Measurements from ENCODE around the gene WDR35.
"Not testable (repeated sequence)": the region's sequence is repeated elsewhere in the genome, so short reads cannot be mapped to it uniquely, and the experiment has no call there.

The WDR35 gene

DNA sequence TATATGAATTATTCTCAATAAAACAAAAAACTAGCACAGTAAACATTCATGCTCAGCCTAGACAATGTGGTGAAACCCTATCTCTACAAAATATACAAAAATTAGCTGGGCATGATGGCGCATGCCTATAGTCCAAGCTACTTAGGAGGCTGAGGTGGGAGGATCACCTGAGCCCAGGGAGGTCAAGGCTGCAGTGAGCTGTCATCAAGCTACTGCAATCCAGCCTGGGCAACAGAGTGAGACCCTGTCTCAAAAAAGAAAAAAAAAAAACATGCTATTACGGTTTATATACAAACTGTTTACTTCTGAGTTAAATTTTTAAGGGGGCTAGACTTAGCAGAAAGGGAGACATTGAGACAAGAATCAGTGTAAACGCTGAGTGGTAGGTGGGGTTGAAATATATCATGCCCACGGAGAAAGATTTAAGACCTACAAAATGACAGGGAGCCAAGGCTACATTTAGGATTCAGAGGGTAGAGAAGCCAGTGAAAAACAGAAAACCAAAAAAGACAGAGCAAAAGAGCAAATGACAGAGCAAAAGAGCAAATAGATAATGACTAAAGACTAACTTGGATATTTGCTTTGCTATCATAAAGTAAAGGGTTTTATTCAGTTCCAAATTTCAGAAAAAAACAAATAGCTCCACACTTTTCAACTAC lies 95.6 kb downstream of the WDR35 start:
- DNase-seq (ENCODE audit: low read depth in 2 of 2): no peak

- no peak for DNase-seq (ENCODE audit: low read depth in 2 of 2)
These were observed 96.3 kb downstream of the WDR35 start for GRCh38 chr2:19893520-19894133.

- not testable (repeated sequence) for DNase-seq (ENCODE audit: low read depth in 2 of 2)
These were observed 97.9 kb downstream of the WDR35 start for GRCh38 chr2:19891971-19892370.

DNA sequence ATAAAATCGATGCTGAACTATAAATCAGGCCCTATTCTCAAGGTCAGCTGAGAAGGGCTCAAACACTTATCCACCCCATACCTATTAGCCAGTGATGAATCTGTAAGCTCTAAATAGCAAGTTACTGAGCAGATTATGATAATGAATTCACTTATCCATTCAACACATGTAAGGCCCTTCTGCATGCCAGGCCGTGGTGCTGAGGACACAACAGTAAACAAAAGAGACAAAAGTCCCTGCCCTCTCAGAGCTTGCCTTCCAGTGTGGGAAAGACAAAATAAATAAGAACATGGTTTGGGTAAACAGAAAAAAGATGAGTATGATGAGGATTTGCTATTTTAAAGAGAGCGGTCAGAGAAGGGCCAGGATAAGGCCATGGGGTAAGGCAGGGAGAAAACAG lies 99.8 kb downstream of the WDR35 start:
- no peak for DNase-seq (ENCODE audit: low read depth in 2 of 2)

DNA sequence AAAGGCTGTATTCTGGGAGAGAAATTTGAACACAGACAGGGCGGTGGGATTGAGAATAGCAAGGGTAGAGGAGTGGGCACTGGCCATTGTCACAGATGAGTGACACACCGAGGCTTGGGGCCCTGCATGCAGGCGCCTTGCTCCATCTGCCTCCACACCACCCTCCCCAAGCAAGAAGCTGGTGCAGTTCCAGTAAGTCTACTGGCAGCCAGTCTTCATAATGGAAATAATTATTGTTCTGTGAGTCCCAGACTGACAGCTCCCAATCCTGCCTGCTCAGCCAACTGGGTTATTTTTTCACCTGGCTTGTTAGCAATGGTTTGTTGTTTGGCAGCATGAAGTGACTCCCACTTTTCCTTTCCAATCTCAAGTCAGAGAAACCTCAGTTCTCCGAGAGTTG lies 101.1 kb downstream of the WDR35 start:
- no peak for DNase-seq (ENCODE audit: low read depth in 2 of 2)

DNA sequence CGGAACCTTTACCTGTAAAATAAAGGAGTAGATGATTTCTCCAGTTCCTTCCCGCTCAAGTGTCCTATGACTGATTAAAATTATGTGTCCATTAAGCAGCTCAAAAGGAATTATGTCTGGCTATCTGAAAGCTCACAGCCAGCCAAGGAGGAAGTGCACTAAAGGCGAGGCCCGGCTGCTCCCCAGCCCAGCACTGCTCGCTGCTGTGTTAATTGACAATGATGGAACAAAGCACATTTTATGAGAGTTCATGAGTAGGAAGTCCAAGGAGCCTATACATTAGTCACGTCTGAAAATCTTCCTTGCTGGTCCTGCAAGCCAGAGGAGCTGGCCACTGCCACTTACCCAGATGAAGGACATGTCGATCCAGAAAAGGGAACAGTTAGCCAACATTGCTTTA lies 102.4 kb downstream of the WDR35 start:
- no peak for DNase-seq (ENCODE audit: low read depth in 2 of 2)

DNA sequence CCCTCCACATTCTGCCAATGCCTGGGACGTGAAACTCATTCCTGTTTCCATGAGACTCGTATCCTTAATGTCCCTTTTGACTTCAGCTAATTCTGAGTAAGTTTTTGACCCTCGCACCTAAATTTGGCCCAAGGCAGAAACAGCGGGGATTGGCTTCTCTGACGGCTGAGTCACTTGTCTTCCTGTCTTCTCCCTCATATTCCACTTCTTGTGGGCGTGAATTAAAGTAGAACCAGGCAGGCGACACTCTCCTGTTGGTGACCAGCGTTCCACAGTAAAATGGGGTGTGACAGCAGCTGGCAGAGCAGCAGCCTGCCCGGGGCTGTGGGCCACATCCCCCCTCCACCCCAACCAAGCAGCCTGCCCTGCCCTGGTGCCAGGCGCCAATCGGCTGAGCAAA lies 103.6 kb downstream of the WDR35 start:
- no peak for DNase-seq (ENCODE audit: low read depth in 2 of 2)

- DNase-seq (ENCODE audit: low read depth in 2 of 2): no peak
These were observed 104.1 kb downstream of the WDR35 start for GRCh38 chr2:19885791-19886190.

DNA sequence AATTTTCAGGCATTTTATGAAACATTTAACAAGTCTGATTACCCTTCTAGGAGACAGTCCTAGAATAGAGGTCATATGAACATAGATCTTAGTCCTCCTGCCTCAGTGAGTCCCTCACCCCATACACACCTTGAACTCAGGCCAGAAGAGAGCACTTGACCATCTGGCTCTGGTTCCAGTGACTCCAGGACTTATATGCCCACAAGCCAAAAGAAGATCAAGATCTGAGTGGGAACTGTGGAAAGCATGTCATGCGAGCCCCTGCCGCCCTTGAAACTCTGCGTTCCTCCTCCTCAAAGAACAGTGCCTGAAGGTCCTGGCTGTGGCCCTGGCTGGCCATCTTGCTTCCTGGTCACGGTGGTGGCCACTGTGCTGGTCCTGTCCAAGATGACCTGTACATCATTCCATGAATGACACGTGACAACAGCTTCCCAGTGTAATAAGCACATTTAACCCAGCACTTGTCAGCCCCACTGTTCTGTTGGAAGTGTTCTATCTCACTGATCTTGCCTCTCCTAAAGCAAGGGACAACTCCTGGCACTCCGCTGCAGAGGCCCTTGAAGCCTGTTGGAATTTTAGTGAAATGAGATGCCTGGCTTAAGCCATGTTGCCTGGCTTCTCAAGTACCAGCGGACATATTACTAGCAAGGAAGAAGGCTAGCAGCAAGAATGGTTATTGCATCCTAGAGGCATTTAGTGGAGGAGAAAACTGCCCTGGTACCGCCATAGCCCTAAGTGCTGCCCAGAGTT lies 105.8 kb downstream of the WDR35 start:
- no peak for DNase-seq (ENCODE audit: low read depth in 2 of 2)

- no peak for DNase-seq (ENCODE audit: low read depth in 2 of 2)
These were observed 106.4 kb downstream of the WDR35 start for GRCh38 chr2:19883486-19883885.

- no peak for DNase-seq (ENCODE audit: low read depth in 2 of 2)
These were observed 107.6 kb downstream of the WDR35 start for GRCh38 chr2:19882286-19882685.

DNA sequence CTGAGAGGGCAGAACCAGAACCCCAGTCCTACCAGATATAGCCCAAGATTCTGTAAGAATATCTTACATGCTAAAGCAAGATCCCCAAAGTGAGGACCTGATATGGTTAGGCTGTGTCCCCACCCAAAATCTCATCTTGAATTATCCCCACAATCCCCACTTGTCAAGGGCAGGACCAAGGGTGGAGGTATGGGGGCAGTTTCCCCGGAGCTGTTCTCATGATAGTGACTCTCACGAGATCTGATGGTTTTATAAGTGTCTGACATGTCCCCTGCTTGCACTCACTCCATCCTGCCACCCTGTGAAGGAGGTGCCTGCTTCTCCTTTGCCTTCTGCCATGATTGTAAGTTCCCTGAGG lies 108.0 kb downstream of the WDR35 start:
- DNase-seq (ENCODE audit: low read depth in 2 of 2): no peak

- DNase-seq (ENCODE audit: low read depth in 2 of 2): no peak
These were observed 108.5 kb downstream of the WDR35 start for GRCh38 chr2:19881221-19881907.

GRCh38 chr2:19880191-19880590 lies 109.7 kb downstream of the WDR35 start:
- DNase-seq (ENCODE audit: low read depth in 2 of 2): not testable (repeated sequence)

- DNase-seq (ENCODE audit: low read depth in 2 of 2): no peak
These were observed 110.8 kb downstream of the WDR35 start for GRCh38 chr2:19879120-19879519.

DNA sequence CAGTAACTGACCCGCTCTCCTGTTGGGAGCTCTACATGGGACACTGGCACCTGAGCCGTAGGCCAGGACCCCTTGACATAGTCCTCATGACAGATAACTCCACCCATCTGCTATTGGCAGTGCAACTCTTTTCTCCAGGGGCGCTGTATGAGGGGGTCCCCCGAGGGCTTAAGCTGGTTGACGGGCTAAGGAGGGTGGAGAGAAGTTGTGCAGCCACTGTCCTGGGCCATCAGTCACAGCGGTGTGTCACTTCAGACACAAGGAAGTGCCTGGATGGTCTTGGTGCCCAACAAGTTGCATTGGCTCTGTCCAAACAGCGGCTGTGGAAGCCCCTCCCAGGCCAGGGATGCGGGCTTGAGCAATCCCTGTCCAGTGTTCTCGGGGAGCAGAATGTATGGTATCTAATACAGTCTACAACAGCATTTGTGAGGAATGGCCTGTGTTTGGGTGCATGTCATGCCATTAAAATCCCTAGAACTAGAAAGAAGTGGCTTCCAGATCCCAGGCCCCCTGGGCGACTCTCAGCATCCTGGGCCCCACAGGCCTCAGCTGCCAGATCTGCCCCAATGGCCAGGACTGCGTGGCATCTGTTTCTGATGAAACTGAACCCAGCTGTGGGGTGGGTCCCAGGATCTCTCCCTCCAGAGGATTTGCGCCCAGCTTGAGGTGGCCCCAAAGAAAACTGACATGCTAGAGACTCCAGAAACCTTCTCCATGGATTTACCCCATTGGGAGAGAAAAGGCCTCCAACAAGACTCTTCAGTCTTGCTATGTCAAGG lies 111.4 kb downstream of the WDR35 start:
- DNase-seq (ENCODE audit: low read depth in 2 of 2): no peak

DNA sequence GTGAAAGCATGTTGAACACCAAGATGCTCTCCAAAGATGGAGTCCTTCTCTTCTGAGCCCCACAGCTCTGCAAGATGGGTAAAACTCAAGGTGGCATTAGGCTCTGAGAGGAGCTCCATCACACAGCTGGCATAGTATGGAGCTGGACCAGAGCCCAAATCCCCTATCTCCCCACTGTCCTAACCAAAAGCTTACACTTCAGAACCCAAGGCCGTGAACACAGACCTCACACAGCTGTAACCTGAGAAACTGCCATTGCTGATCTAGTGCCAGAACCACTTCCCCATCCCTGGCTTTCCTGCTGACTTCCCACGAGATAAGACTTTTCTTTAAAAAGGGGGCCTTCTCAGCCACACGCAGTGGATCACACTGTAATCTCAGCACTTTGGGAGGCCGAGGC lies 113.2 kb downstream of the WDR35 start:
- no peak for DNase-seq (ENCODE audit: low read depth in 2 of 2)

- DNase-seq (ENCODE audit: low read depth in 2 of 2): no peak
These were observed 114.6 kb downstream of the WDR35 start for GRCh38 chr2:19875280-19875679.

- DNase-seq (ENCODE audit: low read depth in 2 of 2): no peak
These were observed 115.2 kb downstream of the WDR35 start for GRCh38 chr2:19874726-19875125.

GRCh38 chr2:19873014-19873413 lies 116.9 kb downstream of the WDR35 start:
- DNase-seq (ENCODE audit: low read depth in 2 of 2): no peak

DNA sequence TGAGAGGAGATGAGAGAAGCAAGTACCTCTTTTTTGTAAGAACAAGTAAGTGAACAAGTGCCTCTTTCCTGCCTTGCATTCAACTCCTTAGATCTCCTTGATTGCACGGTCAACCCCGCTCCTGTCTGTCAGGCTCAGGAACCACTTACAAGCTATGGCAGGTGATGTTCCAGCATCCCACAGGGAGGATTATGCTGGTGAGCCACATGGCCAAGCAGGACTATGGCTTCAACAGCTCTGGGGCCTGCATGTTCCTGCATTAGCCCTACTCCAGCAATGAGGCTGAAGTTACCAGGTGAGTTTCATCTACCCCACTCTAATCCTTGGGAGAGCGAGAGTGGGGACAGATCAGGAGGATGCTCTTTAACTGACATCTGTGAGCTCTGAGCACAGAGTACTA lies 117.6 kb downstream of the WDR35 start:
- DNase-seq (ENCODE audit: low read depth in 2 of 2): no peak

DNA sequence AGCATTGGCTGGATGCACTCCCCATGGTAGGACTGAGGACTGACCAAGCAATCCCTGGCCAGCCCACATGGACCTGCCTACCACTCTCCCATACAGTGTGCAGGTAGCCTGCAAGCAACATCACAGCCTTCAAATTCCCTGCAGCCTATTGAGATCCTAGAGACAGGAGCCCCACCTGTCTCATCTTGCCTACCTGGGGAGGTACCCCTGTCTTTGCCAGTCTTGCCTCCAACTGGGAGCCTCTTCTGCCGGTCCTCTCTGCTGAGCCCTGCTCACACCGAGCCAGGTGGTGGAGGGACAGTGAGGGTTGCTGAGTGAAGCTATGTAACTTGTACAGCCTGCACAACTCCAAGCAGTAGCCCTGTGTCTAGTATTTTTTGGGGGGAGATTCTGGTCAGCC lies 118.1 kb downstream of the WDR35 start:
- no peak for DNase-seq (ENCODE audit: low read depth in 2 of 2)

Data from fibroblast of skin of left biceps (primary cell).